GM21390 (cell line): ENCODE measurements around the gene TJP1.
"Not testable (repeated sequence)": the region's sequence is repeated elsewhere in the genome, so short reads cannot be mapped to it uniquely, and the experiment has no call there.

Source experiments
- ATAC-seq: cut with Tn5 transposase; IDR thresholded peaks from one replicate; pipeline ENCODE4 v1.9.1; 2021; ENCODE audit not compliant: unreplicated experiment

The TJP1 gene

GRCh38 chr15:29685156-29686078 is 136.9 kb downstream of the TJP1 start:
- ATAC-seq, result no peak

GRCh38 chr15:29682781-29683180 is 139.5 kb downstream of the TJP1 start:
- ATAC-seq, result no peak

GRCh38 chr15:29682361-29682760 is 139.9 kb downstream of the TJP1 start:
- no peak for ATAC-seq

- ATAC-seq, result no peak
Measured at GRCh38 chr15:29681946-29682345, 140.3 kb downstream of the TJP1 start.

GRCh38 chr15:29681166-29681845 is 141.0 kb downstream of the TJP1 start:
- ATAC-seq, result no peak

- no peak for ATAC-seq
Measured at GRCh38 chr15:29680465-29681165, 141.7 kb downstream of the TJP1 start.

GRCh38 chr15:29678504-29679034 is 143.7 kb downstream of the TJP1 start:
- no peak for ATAC-seq

GRCh38 chr15:29677871-29678461 is 144.3 kb downstream of the TJP1 start:
- ATAC-seq, result no peak

GRCh38 chr15:29677455-29677854 is 144.8 kb downstream of the TJP1 start:
- no peak for ATAC-seq

GRCh38 chr15:29676961-29677402 is 145.3 kb downstream of the TJP1 start:
- ATAC-seq, result no peak

GRCh38 chr15:29676374-29676960 is 145.8 kb downstream of the TJP1 start:
- not testable (repeated sequence) for ATAC-seq

GRCh38 chr15:29675791-29676301 is 146.4 kb downstream of the TJP1 start:
- ATAC-seq, result no peak

GRCh38 chr15:29674661-29675533 is 147.4 kb downstream of the TJP1 start:
- ATAC-seq, result no peak

- no peak for ATAC-seq
Measured at GRCh38 chr15:29672923-29673809, 149.1 kb downstream of the TJP1 start.

- no peak for ATAC-seq
Measured at GRCh38 chr15:29672446-29672845, 149.8 kb downstream of the TJP1 start.

GRCh38 chr15:29672046-29672445 is 150.2 kb downstream of the TJP1 start:
- not testable (repeated sequence) for ATAC-seq

GRCh38 chr15:29670998-29671981 is 151.0 kb downstream of the TJP1 start:
- ATAC-seq, result no peak
